GM18511 (cell line): ENCODE results near the gene UBA6.
A peak's percentile ranks its signal among the peaks of the same experiment; 100 is the strongest.
"Not testable (repeated sequence)": the region's sequence is repeated elsewhere in the genome, so short reads cannot be mapped to it uniquely, and the experiment has no call there.

Experiments used
- ATAC-seq: cut with Tn5 transposase; IDR thresholded peaks from one replicate; pipeline ENCODE4 v1.9.1; 2021; ENCODE audit warnings: mild to moderate bottlenecking, moderate library complexity; ENCODE audit not compliant: unreplicated experiment

Gene UBA6

DNA sequence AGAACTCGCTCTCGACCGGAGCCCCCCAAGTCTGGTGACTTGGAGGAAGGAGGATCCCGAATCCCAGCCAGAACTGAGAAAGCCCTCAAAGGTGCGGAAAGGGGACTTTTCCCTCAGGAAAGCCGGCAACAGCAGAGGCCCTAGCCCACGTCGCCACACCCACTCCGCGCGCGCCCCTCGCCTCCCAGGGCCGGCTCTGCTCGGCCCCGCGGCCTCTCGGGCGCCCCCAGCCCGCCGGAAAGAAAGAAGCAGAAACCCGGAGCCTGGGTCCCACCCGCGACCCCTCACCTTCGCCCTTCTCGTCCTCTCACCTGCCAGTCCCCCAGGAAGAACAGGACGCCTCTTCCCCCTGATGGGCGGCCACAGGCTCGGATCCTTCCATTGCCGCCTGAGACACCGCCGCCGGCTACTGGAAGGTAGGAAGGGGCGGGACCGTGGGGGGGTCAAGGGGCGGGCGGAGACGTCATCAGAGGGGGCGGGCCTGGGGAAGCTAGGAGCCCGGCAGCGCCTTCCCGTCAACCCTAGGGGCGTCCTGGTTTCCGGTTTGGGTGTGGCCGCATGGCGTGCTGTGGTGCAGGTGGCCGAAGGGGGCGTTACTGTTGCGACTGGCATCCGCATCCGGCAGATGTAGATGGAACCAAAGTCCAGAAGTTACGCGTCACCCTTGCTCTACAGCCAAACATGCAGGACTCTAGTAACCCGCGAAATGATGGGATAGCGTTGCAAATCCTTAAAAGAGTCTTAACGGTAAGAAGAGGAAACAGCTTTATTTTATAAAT lies at the start of gene UBA6:
Gene UBA6 (minus strand): TSS at position 418 of the 779 bp plus-strand sequence. CDS start 36 bp downstream, at position 382.
- peak; percentile 98 for ATAC-seq

- no peak for ATAC-seq
Measured at GRCh38 chr4:67750691-67751090, 49.7 kb upstream of the UBA6 start.

DNA sequence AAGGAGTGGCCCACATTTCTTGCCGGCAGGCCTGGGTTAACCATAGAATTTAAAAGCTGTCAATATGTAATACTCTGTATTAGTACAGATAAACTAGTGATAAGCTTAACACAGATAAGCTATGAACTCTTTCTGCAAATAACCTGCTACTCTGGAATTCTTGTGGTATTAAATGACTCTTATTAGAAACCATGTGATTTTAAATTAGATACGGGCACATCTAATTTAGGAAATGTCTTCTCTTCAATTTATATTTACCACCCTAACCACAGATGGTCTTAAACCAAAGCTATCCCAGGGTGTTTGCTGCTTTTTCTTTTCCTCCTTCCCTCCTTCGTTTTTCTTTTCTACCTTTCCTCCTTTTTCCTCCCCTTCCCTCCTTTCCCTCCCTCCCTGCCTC lies 48.3 kb upstream of the UBA6 start:
- no peak for ATAC-seq

- ATAC-seq, result peak; percentile 71
Measured at GRCh38 chr4:67746797-67747495, 46.0 kb upstream of the UBA6 start.

DNA sequence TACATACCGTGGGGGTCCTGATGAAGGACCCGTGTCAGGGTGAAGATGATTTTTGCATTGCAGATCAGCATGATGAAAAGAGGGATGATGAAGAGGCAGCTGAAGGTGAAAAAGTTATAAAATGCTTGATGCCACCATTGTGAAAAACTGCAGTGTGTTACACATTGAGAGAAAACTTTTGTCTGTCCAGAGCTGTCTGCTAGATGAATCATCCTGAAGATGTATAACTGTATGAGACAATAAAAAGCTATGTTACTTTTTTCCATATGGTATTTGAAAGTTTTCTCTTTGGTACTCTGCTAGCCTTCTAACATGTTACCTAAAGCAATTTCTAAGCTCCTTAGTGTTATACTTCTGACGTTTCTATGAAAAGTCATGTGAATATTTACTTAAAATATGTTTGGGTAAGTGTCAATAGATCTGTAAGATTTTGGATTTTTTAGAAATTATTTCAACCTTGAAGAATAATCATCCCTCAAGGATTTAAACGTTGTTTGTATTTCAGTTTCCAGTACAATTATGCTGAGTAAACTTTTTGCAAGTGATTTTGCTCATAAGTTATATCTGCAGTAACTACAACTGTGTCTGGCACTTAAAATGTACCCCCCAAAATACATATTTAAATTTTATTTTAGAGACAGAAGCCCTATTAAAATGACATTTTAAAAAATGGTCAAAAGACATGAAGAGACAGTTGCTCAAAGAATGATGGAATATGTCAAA lies 43.8 kb upstream of the UBA6 start:
- no peak for ATAC-seq

DNA sequence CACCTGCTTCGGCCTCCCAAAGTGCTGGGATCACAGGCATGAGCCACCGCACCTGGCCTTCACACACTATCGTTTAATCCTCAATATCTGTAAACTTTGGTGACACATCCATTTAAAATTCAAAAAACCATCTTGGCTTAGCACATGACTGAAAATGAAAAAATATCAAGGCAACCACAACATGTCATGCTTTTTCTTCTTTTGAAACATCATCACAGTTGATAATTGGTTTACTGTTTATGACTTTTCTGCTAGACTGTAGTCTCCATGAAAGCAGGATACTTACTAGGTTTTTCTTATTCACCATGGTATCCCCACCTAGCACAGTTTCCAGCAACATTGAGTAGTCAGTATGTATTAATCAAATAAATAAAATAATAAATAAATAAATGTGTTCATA lies 42.2 kb upstream of the UBA6 start:
- ATAC-seq, result no peak

GRCh38 chr4:67736262-67736661 lies 35.3 kb upstream of the UBA6 start:
- ATAC-seq, result no peak

GRCh38 chr4:67735325-67735724 lies 34.4 kb upstream of the UBA6 start:
- no peak for ATAC-seq

DNA sequence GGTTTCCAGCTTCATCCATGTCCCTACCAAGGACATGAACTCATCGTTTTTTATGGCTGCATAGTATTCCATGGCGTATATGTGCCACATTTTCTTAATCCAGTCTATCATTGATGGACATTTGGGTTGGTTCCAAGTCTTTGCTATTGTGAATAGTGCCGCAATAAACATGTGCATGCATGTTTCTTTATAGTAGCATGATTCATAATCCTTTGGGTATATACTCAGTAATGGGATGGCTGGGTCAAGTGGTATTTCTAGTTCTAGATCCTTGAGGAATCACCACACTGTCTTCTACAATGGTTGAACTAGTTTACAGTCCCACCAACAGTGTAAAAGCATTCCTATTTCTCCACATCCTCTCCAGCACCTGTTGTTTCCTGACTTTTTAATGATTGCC lies 29.6 kb upstream of the UBA6 start:
- not testable (repeated sequence) for ATAC-seq

DNA sequence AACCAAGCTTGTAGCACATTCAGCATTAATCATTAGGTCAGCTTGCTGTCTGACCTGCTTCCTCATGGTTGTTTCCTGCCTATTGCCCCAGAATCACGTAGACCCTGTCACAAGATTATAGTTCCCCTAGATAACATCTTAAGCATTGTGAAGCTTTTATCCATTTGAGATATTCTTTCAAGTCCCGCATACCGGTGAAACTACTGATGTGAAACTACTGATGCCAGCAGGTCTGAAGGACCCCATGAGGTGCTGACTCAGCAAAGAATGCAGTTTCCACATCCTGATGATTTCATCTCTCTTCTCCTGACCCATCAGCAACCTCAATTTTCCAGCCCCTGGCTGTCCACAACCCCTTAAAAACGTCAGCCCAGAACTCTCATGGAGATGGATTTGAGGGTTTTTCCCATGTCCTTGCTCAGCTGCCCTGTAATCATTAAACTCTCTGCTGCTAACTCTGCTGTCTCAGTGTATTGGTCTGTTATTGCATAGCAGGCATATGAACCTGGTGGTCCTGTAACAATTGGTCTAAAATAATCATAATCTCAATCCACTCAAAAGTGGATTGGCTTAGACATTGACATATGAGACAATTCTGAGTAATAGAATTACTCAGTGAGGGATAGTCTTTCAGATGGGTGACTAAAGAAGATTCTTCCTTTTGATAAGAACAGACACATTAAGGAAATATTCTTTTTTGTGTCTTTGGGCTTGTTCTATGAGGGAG lies 26.3 kb upstream of the UBA6 start:
- ATAC-seq, result no peak

GRCh38 chr4:67725981-67726380 lies 25.0 kb upstream of the UBA6 start:
- no peak for ATAC-seq

DNA sequence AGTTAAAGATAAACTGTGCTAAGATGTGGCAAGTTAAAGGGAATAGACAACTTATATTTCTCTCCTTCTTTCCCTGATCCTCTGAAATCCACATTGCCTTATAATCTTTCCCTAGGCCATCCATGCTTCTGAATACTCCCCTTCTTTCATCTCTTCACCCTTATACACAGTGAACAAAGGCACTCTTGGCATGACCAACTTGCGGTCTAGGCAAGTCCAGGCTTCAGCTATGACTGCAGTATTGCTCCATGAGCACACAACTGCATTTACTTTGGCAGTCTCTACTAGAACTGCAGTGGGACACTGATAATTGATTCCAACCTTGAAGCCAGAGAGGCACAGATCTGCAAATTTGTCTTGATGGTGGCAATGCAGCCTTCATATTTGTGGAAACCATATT lies 24.2 kb upstream of the UBA6 start:
- no peak for ATAC-seq

DNA sequence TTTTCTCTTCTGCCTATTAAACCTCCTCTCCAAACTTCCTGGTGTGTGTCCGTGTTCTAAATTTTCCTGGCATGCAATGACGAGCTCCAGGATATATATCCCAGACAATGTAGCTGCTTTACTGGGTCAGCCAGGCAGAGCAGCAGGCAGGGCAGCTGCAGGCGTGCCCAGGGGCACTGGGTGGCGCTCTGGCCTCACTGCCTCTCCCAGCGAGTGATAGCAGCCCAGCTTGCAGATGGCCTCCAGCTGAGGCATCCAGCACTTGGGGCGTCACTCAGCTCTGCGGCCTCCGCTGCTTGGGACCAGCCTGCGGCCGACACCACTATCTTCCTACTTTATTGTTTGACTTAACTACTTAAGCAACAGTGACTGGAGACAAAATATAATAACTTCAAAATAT lies 23.0 kb upstream of the UBA6 start:
- ATAC-seq, result no peak

DNA sequence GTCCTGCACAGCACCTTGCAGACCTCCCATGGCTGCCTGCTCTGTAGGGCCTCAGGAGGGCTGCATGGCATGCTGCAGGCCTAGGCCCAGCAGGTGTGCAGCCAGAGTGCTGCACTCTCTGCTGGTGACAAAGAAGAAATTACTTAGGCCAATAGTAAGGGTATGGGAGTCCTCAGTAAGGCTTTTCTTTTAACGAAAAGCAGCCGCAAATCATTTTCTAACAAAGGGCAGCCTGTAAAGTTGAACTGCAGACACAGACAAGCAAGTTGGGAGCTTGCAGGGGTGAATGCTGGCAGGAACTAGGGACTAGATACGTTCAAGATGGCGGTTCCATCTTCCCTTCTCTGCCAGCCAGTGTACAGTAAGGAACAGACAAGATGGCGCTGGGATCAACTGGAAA lies 22.4 kb upstream of the UBA6 start:
- no peak for ATAC-seq

GRCh38 chr4:67721770-67722597 lies 21.0 kb upstream of the UBA6 start:
- no peak for ATAC-seq

- ATAC-seq, result no peak
Measured at GRCh38 chr4:67721315-67721769, 20.4 kb upstream of the UBA6 start.

DNA sequence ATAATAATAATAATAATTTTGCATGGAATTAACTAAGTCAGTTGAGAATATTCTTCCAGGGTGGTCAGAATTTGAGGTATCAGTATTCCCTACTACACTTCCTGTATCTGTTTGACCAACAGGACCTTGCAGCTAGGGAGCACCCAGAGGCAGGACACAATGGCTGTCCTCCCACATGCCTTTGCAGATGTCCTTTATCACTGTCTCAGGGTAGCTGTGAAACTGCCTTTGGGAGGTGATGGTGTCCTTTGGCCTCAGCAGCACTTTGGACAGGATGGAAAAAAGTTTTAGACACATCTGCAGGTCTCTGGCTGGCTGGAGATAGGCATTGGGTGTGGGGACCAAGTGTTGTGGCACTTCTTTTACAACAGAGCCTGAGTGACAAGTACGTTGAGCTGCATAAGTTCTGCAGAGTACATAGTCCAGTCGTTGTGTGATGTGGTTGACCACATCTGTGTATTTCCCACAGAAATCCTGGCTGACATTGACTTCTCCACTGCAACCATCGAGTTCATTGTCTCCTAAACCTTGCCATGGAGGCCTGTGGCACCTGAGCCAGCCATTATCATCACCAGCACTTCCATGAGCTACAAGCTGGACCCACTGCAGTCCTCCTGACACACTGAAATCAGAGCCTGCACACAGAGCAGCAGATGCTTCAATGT lies 19.1 kb upstream of the UBA6 start:
- no peak for ATAC-seq

- ATAC-seq, result no peak
Measured at GRCh38 chr4:67718848-67719247, 17.9 kb upstream of the UBA6 start.

- ATAC-seq, result no peak
Measured at GRCh38 chr4:67717586-67717985, 16.6 kb upstream of the UBA6 start.

GRCh38 chr4:67714955-67715354 lies 14.0 kb upstream of the UBA6 start:
- no peak for ATAC-seq
